Nephron (organoid): ENCODE measurements around the gene OSBPL5.
A peak's percentile ranks its signal among the peaks of the same experiment; 100 is the strongest.

Experiments
- H3K27ac Mint-ChIP-seq, 3 experiments: 2 replicates each; pipeline ENCODE4 v1.8.0; 2020; ENCODE audit warnings: mixed read lengths in 3 of 3, mild to moderate bottlenecking in 2 of 3, moderate library complexity in 1 of 3
- H3K27me3 Mint-ChIP-seq: 2 replicates; pipeline ENCODE4 v1.8.0; 2021; ENCODE audit warnings: low read depth, mild to moderate bottlenecking, moderate library complexity, mixed read lengths
- H3K36me3 Mint-ChIP-seq: 2 replicates; pipeline ENCODE4 v1.8.0; 2020; ENCODE audit warnings: low read depth, mixed read lengths
- H3K4me1 Mint-ChIP-seq: 2 replicates; pipeline ENCODE4 v1.8.0; 2020; ENCODE audit warnings: mixed read lengths
- H3K4me3 Mint-ChIP-seq, 3 experiments: 2 replicates each; pipeline ENCODE4 v1.8.0; 2020; ENCODE audit warnings: mild to moderate bottlenecking in 3 of 3, mixed read lengths in 3 of 3, moderate library complexity in 2 of 3
- H3K9me3 Mint-ChIP-seq: 2 replicates; pipeline ENCODE4 v1.8.0; 2020; ENCODE audit warnings: mixed read lengths
- TF ChIP-seq, protein P1 (sequence below), 3 experiments: fragments of 200-600 bp; sonication (generic); IDR thresholded peaks; one replicate each; pipeline ENCODE4 v1.5.0; 2021; ENCODE audit warnings: antibody characterized with exemption in 3 of 3; ENCODE audit not compliant: unreplicated experiment in 3 of 3

The OSBPL5 gene

GRCh38 chr11:3166268-3167142 is 1.4 kb upstream of the OSBPL5 start:
- Mint-ChIP-seq H3K9me3 (no peaks in the 10 kb centered on the region), H3K36me3 (no peaks in the 10 kb centered on the region), H3K27me3 (peaks cover 16% of the 10 kb centered on the region), H3K4me3 (peak overlapping the region; percentile 81 to 93 (median 84)), H3K4me1 (peaks cover 46% of the 10 kb centered on the region), H3K27ac (no peak overlapping the region)
- TF ChIP-seq, protein P1, sequence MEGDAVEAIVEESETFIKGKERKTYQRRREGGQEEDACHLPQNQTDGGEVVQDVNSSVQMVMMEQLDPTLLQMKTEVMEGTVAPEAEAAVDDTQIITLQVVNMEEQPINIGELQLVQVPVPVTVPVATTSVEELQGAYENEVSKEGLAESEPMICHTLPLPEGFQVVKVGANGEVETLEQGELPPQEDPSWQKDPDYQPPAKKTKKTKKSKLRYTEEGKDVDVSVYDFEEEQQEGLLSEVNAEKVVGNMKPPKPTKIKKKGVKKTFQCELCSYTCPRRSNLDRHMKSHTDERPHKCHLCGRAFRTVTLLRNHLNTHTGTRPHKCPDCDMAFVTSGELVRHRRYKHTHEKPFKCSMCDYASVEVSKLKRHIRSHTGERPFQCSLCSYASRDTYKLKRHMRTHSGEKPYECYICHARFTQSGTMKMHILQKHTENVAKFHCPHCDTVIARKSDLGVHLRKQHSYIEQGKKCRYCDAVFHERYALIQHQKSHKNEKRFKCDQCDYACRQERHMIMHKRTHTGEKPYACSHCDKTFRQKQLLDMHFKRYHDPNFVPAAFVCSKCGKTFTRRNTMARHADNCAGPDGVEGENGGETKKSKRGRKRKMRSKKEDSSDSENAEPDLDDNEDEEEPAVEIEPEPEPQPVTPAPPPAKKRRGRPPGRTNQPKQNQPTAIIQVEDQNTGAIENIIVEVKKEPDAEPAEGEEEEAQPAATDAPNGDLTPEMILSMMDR (IDR thresholded peaks at IDR 0.05; ENCODE audit: unreplicated experiment in 3 of 3), result no peak

DNA sequence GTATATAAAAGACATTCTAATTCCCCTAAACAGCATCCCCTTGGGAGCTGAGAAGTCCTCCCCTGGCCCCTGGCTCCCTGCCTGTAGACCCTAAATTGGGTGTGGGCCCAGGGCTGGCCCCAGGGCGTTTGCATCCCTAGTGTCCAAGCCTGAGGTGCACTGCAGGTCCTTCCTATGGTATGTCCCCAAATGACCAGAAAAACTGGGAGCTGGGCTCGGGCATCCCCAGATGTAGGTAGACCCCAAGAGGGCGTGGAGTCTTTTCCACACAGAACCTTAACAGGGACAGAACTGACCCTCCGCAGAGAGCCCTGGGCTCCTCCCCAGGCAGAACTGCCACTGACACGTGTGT is 782 bp upstream of the OSBPL5 start:
- peak overlapping the region; percentile 40 to 76 (median 71) for H3K27ac Mint-ChIP-seq
- no peaks in the 10 kb centered on the region for H3K36me3 Mint-ChIP-seq
- peaks cover 51% of the 10 kb centered on the region for H3K4me1 Mint-ChIP-seq
- H3K9me3 Mint-ChIP-seq, result no peaks in the 10 kb centered on the region
- H3K27me3 Mint-ChIP-seq, result peaks cover 15% of the 10 kb centered on the region
- H3K4me3 Mint-ChIP-seq, result peak overlapping the region; percentile 81 to 93 (median 84)
- TF ChIP-seq, protein P1 (IDR thresholded peaks at IDR 0.05; ENCODE audit: unreplicated experiment in 3 of 3), result no peak

- no peak overlapping the region for H3K27ac Mint-ChIP-seq
- TF ChIP-seq, protein P1 (IDR thresholded peaks at IDR 0.05; ENCODE audit: unreplicated experiment in 3 of 3), result no peak
- no peaks in the 10 kb centered on the region for H3K9me3 Mint-ChIP-seq
- H3K4me1 Mint-ChIP-seq, result peaks cover 55% of the 10 kb centered on the region
- H3K36me3 Mint-ChIP-seq, result no peaks in the 10 kb centered on the region
- peak overlapping the region; percentile 79 to 80 (median 80) for H3K4me3 Mint-ChIP-seq
- peaks cover 6% of the 10 kb centered on the region for H3K27me3 Mint-ChIP-seq
Observed at GRCh38 chr11:3164552-3165151, 458 bp downstream of the OSBPL5 start.

DNA sequence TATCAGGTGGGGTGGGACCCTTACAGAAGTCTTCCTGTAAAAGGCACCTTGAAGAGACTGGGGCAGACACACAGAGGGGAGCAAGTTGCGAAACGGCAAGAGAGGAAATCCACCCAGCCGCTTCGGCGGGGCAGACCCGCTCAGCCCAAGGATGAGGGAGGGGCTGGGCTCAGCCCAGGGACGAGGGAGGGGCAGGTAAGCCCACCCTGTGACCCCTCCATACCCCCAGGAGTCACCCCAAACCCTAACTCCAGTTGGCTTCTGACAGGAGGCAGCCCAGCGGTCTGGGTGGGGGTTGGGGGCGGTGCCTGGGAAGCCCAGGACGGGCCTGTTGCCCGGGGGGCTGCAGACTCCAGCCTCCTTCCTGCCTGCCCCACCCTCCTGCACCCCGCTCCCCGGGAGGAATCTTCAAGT is 965 bp downstream of the OSBPL5 start:
- H3K4me1 Mint-ChIP-seq, result peaks cover 55% of the 10 kb centered on the region
- peaks cover 3% of the 10 kb centered on the region for H3K27me3 Mint-ChIP-seq
- H3K27ac Mint-ChIP-seq, result peak overlapping the region in 2 of 3 experiments; percentile 42 to 71
- TF ChIP-seq, protein P1 (IDR thresholded peaks at IDR 0.05; ENCODE audit: unreplicated experiment in 3 of 3), result no peak
- H3K9me3 Mint-ChIP-seq, result no peaks in the 10 kb centered on the region
- H3K36me3 Mint-ChIP-seq, result no peaks in the 10 kb centered on the region
- peak overlapping the region; percentile 79 to 92 (median 91) for H3K4me3 Mint-ChIP-seq

- H3K9me3 Mint-ChIP-seq, result no peaks in the 10 kb centered on the region
- H3K4me1 Mint-ChIP-seq, result peaks cover 58% of the 10 kb centered on the region
- TF ChIP-seq, protein P1 (IDR thresholded peaks at IDR 0.05; ENCODE audit: unreplicated experiment in 3 of 3), result no peak
- peak overlapping the region in 1 of 3 experiments; percentile 42 for H3K27ac Mint-ChIP-seq
- no peaks in the 10 kb centered on the region for H3K27me3 Mint-ChIP-seq
- H3K36me3 Mint-ChIP-seq, result no peaks in the 10 kb centered on the region
- H3K4me3 Mint-ChIP-seq, result peak overlapping the region; percentile 79 to 92 (median 91)
Observed at GRCh38 chr11:3163241-3163981, 1.7 kb downstream of the OSBPL5 start.
